GM19438 (cell line): ENCODE results near the gene MYOF.
"Not testable (repeated sequence)": the region's sequence is repeated elsewhere in the genome, so short reads cannot be mapped to it uniquely, and the experiment has no call there.

Experiments
- ATAC-seq: cut with Tn5 transposase; IDR thresholded peaks from one replicate; pipeline ENCODE4 v1.9.1; 2021; ENCODE audit warnings: low read depth; ENCODE audit not compliant: unreplicated experiment

The MYOF gene

DNA sequence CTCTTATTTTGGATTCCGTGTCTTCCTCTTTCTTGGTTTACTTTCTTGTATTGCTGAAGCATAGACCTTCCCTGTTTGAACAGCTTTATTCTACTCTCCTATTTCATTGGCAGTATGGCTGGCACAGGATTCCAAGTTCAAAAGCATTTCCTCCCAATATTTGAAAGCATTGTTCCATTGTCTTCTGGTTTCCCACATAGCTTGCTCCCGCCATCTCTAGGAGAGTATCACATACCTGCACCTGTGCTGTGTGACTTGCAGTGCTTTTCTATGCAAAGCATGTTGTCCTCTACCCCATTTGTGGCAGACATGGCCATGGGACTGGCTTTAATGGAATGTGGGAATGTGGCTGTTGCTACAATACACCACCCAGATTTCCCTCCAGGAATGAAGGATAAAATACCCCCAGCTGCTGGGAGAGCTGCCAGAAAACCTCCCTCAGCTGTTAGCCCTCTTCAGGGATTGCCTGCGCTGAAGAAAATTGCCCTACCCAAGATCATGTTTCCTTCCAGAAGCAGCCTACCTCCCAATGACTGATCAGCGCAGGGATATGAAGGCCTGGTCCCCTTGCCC lies 6.9 kb upstream of the MYOF start:
- ATAC-seq, result no peak

DNA sequence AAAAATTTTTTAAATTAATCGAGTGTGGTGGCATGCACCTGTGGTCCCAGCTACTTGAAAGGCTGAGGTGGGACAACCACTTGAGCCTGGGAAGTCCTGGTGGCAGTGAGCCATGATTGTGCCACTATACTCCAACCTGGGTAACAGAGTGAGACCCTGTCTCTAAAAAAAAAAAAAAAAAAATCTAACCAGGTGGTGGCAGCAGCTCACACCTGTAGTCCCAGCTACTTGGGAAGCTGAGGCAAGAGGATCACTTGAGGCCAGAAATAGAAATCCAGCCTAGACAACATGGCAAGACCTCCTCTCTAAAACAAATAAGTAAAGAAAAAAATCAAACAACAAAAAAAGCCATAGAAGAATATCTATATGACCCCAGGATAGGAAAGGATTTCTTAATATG lies 3.6 kb upstream of the MYOF start:
- no peak for ATAC-seq

DNA sequence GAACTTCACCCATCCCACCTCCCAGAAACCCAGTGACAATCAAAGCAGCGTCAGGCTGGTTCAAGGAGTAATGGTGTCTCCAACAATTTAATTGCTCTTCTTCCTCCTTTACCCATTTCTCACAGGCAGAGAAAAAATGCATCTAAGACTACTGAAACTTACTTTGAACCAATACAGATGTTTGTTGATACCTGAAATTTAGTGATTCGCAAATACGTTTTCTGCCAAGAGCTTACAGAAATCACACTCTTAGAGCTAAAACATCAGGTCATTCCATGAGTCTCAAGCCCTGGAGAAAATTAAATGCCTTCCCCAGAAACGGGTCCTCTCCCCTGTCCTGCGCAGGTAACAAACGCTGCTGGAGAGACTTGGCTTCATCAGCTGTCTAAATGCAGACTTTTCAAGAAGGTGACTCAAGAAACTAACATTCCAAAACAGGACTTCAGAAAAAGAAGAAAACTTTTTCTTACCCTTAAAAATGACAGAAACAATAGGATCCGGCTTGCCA lies 443 bp downstream of the MYOF start:
- no peak for ATAC-seq

- ATAC-seq, result no peak
These were observed 3.3 kb downstream of the MYOF start for GRCh38 chr10:93478873-93479272.

DNA sequence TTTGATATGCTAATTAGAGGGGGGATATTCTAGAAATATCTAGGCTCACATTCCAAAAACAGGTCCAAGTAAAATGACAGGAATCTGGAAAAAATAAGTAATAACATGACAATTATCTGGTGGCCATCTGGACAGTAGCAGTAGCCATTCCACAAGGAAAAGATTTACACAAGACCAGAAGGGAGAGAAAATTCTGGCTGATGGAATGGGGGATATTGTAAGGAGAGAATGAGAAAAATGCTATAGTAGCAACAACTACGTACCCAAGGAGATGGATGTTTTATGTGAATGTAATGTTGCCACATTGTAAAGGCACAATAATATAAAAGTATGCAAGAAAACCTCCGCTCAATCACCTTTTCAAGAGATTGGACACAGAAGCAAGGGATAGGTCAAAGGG lies 5.4 kb downstream of the MYOF start:
- no peak for ATAC-seq

DNA sequence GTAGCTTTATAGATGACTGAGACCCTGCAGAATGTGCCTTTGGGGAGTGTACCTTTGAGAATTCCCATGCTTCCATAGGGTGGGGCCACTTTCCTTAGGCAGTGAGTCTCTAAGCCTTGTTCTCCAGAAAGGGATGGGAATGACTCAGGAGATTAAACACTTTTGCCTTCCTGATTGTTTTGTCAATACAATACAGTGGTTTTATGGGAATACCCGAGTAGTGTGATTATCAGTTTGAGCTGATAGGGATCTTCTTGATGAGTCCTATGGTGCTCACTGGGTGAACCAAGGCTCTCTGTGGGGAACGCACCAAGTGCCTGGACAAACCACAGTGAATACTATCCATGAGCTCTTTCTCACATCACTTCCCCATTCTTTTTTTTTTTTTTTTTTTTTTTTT lies 6.3 kb downstream of the MYOF start:
- no peak for ATAC-seq

DNA sequence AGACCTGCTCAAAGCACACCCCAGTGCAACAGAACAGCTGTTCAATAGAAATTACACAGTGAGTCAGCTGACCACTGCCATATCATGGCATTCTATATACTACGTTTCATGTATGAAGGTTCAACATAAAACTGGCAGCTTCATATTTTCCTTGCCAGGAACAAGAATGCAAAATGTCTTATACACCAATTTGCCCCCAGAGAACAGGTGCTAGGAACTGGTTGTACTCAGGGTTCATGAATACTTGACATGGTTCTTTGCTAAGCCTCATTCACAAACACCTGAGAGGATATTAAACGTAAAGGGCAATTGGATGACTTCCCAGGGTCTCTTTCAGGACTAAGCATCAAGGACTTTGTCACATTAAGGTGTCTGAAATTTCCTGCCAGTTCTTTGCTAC lies 6.9 kb downstream of the MYOF start:
- no peak for ATAC-seq

GRCh38 chr10:93473804-93474472 lies 8.2 kb downstream of the MYOF start:
- no peak for ATAC-seq

DNA sequence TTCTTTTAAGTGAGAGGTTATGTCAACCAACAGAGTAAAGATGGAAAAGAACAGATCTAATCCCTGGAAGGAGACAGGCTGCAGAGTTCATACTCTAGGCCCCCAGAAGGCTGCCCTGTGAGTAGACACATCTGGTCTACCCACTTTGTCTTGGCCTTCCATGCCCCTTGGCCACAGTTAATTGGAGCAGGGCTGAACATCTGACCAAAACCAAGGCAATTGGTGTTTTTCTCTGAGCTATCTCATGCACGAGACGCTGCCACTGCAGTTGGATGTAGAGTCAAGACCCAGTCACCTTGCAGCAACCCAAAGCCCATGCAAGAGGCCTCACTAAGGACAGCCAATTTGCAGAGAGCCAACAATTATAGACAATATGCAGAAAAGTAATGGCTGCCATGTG lies 9.0 kb downstream of the MYOF start:
- no peak for ATAC-seq

DNA sequence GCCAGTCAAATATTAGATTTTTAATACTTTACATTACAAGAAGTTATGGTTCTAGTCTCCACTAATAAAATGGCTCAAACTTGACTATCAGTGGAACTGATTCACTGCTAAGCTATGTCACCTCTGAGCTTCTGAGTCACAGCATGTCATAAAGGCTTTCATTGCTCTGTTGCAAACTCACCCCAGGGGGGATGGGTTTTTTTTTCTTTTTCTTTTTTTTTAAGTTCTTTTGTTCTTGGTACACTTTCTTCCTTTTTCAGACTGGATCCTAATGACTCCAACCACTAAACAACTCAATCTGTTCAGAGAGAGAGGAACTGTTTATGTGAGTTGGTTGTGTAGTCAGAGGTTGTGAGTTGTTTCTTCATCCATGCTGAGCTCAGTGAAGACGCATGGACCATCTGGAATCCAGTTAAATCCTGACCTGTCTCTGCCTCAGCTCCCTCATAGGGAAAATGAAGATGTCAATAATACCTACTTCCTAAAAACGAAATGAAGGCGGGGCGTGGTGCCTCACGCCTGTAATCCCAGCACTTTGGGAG lies 11.0 kb downstream of the MYOF start:
- ATAC-seq, result no peak

- ATAC-seq, result no peak
These were observed 12.7 kb downstream of the MYOF start for GRCh38 chr10:93469454-93469853.

GRCh38 chr10:93468461-93469213 lies 13.5 kb downstream of the MYOF start:
- ATAC-seq, result no peak

- ATAC-seq, result not testable (repeated sequence)
These were observed 14.5 kb downstream of the MYOF start for GRCh38 chr10:93467635-93468034.

GRCh38 chr10:93465806-93466675 lies 16.1 kb downstream of the MYOF start:
- no peak for ATAC-seq

GRCh38 chr10:93464776-93465388 lies 17.3 kb downstream of the MYOF start:
- no peak for ATAC-seq

GRCh38 chr10:93463723-93464476 lies 18.2 kb downstream of the MYOF start:
- no peak for ATAC-seq

DNA sequence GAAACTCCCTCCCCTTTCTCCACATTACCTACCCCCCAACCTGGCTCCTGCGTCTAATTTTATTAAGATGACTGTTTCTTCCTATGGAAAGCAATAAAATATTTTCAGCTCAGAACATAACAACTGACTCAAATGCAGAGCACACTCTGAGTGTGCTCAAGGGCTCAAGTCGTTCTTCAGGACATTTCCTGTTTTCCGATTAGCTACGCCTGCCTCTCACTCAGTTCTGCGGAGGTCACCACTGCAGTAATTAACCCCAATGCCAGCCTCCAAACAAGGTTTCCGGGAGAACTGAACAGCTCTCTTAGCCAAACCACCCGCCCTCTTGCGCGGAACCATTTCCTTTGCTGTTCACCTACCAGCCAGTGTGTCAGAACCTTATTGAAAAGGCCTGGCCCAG lies 19.3 kb downstream of the MYOF start:
- ATAC-seq, result no peak

- ATAC-seq, result no peak
These were observed 19.8 kb downstream of the MYOF start for GRCh38 chr10:93462371-93462770.

- no peak for ATAC-seq
These were observed 20.3 kb downstream of the MYOF start for GRCh38 chr10:93461807-93462178.
